MM.1S (cell line): ENCODE data around the gene NMNAT3.

ENCODE experiments used
- DNase-seq: peaks from one replicate; pipeline ENCODE4 v3.0.0-alpha.2; 2015
- H2AFZ ChIP-seq: fragments of 300-600 bp; sonication (generic); 2 replicates; pipeline ENCODE4 v1.6.0; 2016; ENCODE audit warnings: antibody characterized with exemption, low read length
- H3F3A ChIP-seq: fragments of 300-600 bp; sonication (generic); 2 replicates; pipeline ENCODE4 v1.6.1; 2016; ENCODE audit warnings: mild to moderate bottlenecking, antibody characterized with exemption, low read length, moderate library complexity, mixed read lengths; ENCODE audit not compliant: insufficient read depth
- H3K27ac ChIP-seq: fragments of 300-600 bp; sonication (generic); 2 replicates; pipeline ENCODE4 v1.5.1; 2016; ENCODE audit warnings: mild to moderate bottlenecking, low read length
- H3K27me3 ChIP-seq: fragments of 300-600 bp; sonication (generic); replicated peaks from 2 replicates; pipeline ENCODE4 v1.6.0; 2016; ENCODE audit warnings: low read length; ENCODE audit not compliant: insufficient read depth
- H3K36me3 ChIP-seq: fragments of 300-600 bp; sonication (generic); replicated peaks from 2 replicates; pipeline ENCODE4 v1.6.1; 2016; ENCODE audit warnings: mild to moderate bottlenecking, low read length, mixed read lengths; ENCODE audit not compliant: insufficient read depth
- H3K4me1 ChIP-seq: fragments of 300-600 bp; sonication (generic); 2 replicates; pipeline ENCODE4 v1.6.1; 2016; ENCODE audit warnings: low read length, mixed read lengths
- H3K4me2 ChIP-seq: fragments of 300-600 bp; sonication (generic); 2 replicates; pipeline ENCODE4 v1.6.0; 2016; ENCODE audit warnings: low read depth, low read length
- H3K4me3 ChIP-seq: fragments of 300-600 bp; sonication (generic); 2 replicates; pipeline ENCODE4 v1.5.1; 2016; ENCODE audit warnings: low read length, mixed read lengths
- H3K79me2 ChIP-seq: fragments of 300-600 bp; sonication (generic); 2 replicates; pipeline ENCODE4 v1.6.1; 2016; ENCODE audit warnings: mixed run types, low read length, mixed read lengths
- H3K9ac ChIP-seq: fragments of 300-600 bp; sonication (generic); 2 replicates; pipeline ENCODE4 v1.6.1; 2016; ENCODE audit warnings: low read length, mixed read lengths
- H3K9me2 ChIP-seq: fragments of 300-600 bp; sonication (generic); replicated peaks from 2 replicates; pipeline ENCODE4 v1.6.1; 2016; ENCODE audit warnings: mild to moderate bottlenecking, low read length, mixed read lengths; ENCODE audit not compliant: insufficient read depth
- H3K9me3 ChIP-seq: fragments of 300-600 bp; sonication (generic); replicated peaks from 2 replicates; pipeline ENCODE4 v1.6.1; 2016; ENCODE audit warnings: mild to moderate bottlenecking, low read length, mixed read lengths; ENCODE audit not compliant: insufficient read depth
- H4K20me1 ChIP-seq: fragments of 300-600 bp; sonication (generic); 2 replicates; pipeline ENCODE4 v1.6.1; 2016; ENCODE audit warnings: mild to moderate bottlenecking, low read length, moderate library complexity, mixed read lengths; ENCODE audit not compliant: insufficient read depth
- CTCF ChIP-seq: fragments of 300-600 bp; sonication (generic); IDR thresholded peaks from 2 replicates; pipeline ENCODE4 v1.5.1; 2016; ENCODE audit warnings: antibody characterized with exemption, low read length, mixed read lengths
- EZH2 ChIP-seq: fragments of 300-600 bp; sonication (generic); optimal IDR thresholded peaks from 2 replicates; pipeline ENCODE3; 2017; ENCODE audit warnings: low read depth, mild to moderate bottlenecking, antibody characterized with exemption, low read length, mixed read lengths
- EZH2phosphoT487 ChIP-seq: fragments of 300-600 bp; sonication (generic); IDR thresholded peaks from 2 replicates; pipeline ENCODE4 v1.6.1; 2018; ENCODE audit warnings: antibody characterized with exemption, low read length

The NMNAT3 gene

GRCh38 chr3:139617672-139618268 is 60.0 kb downstream of the NMNAT3 start:
- TF ChIP-seq EZH2phosphoT487 (no peak), EZH2 (no peak), CTCF (no peak)
- Histone ChIP-seq H3K9ac (no peak overlapping the region), H3K27me3 (no peaks in the 10 kb centered on the region), H3K36me3 (no peaks in the 10 kb centered on the region), H3K79me2 (no peaks in the 10 kb centered on the region), H3K4me1 (no peaks in the 10 kb centered on the region), H3K4me2 (no peak overlapping the region), H3K9me3 (no peaks in the 10 kb centered on the region), H4K20me1 (no peaks in the 10 kb centered on the region), H3K9me2 (no peaks in the 10 kb centered on the region), H3K4me3 (no peak overlapping the region), H2AFZ (no peak overlapping the region), H3K27ac (no peak overlapping the region), H3F3A (no peaks in the 10 kb centered on the region)
- DNase-seq: no peak

GRCh38 chr3:139611528-139611927 is 66.2 kb downstream of the NMNAT3 start:
- Histone ChIP-seq H3K27ac (no peak overlapping the region), H4K20me1 (no peaks in the 10 kb centered on the region), H3K4me3 (no peak overlapping the region), H3K9ac (no peak overlapping the region), H2AFZ (no peak overlapping the region), H3K36me3 (no peaks in the 10 kb centered on the region), H3K79me2 (no peaks in the 10 kb centered on the region), H3K9me3 (no peaks in the 10 kb centered on the region), H3F3A (no peaks in the 10 kb centered on the region), H3K4me1 (no peaks in the 10 kb centered on the region), H3K4me2 (no peak overlapping the region), H3K27me3 (no peaks in the 10 kb centered on the region), H3K9me2 (no peaks in the 10 kb centered on the region)
- TF ChIP-seq EZH2 (no peak), CTCF (no peak), EZH2phosphoT487 (no peak)
- DNase-seq: no peak

- Histone ChIP-seq H3K4me3 (no peak overlapping the region), H3K36me3 (no peaks in the 10 kb centered on the region)
- no peak for TF ChIP-seq EZH2
- TF ChIP-seq EZH2phosphoT487: no peak
- no peak for TF ChIP-seq CTCF
Observed at GRCh38 chr3:139610886-139611285, 66.9 kb downstream of the NMNAT3 start.

More at GRCh38 chr3:139610886-139611285, 66.9 kb downstream of the NMNAT3 start:
- Histone ChIP-seq H4K20me1 (no peaks in the 10 kb centered on the region), H3F3A (no peaks in the 10 kb centered on the region), H3K9me2 (no peaks in the 10 kb centered on the region), H3K9ac (no peak overlapping the region), H3K79me2 (no peaks in the 10 kb centered on the region), H3K4me2 (no peak overlapping the region), H3K4me1 (no peaks in the 10 kb centered on the region), H3K27ac (no peak overlapping the region), H2AFZ (no peak overlapping the region), H3K9me3 (no peaks in the 10 kb centered on the region), H3K27me3 (no peaks in the 10 kb centered on the region)
- no peak for DNase-seq
